IPS DF 19.7 (cell line): Measurements from ENCODE around the gene IRF2BP2.

Source experiments
- DNase-seq: peaks from one replicate; pipeline ENCODE4 v3.0.0-alpha.2; 2013; ENCODE audit warnings: low read depth, low spot score

IRF2BP2 gene

GRCh38 chr1:234634387-234634786 lies 24.4 kb upstream of the IRF2BP2 start:
- no peak for DNase-seq

- no peak for DNase-seq
These were observed 23.4 kb upstream of the IRF2BP2 start for GRCh38 chr1:234633246-234634003.

- no peak for DNase-seq
These were observed 22.2 kb upstream of the IRF2BP2 start for GRCh38 chr1:234632225-234632624.

- no peak for DNase-seq
These were observed 21.7 kb upstream of the IRF2BP2 start for GRCh38 chr1:234631721-234632125.

- no peak for DNase-seq
These were observed 19.0 kb upstream of the IRF2BP2 start for GRCh38 chr1:234629026-234629425.

DNA sequence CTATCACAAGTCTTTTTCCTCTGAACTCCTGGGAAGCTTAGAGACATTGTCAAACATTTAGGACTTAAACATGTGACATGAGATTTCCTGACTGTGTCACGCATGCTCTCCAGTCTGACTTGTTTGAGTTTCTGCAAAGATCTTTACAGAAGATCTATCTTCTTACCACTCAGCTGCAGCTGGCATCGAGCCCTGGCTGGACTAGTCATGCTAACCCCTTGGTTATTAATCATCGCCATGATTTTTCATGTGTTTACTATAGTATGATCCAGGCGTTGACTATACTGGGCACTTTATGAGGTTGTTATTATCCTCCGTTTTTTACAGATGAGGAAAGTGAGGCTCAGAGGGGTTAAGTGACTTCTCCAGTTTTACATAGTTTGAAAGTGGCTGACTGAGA lies 18.1 kb upstream of the IRF2BP2 start:
- no peak for DNase-seq

DNA sequence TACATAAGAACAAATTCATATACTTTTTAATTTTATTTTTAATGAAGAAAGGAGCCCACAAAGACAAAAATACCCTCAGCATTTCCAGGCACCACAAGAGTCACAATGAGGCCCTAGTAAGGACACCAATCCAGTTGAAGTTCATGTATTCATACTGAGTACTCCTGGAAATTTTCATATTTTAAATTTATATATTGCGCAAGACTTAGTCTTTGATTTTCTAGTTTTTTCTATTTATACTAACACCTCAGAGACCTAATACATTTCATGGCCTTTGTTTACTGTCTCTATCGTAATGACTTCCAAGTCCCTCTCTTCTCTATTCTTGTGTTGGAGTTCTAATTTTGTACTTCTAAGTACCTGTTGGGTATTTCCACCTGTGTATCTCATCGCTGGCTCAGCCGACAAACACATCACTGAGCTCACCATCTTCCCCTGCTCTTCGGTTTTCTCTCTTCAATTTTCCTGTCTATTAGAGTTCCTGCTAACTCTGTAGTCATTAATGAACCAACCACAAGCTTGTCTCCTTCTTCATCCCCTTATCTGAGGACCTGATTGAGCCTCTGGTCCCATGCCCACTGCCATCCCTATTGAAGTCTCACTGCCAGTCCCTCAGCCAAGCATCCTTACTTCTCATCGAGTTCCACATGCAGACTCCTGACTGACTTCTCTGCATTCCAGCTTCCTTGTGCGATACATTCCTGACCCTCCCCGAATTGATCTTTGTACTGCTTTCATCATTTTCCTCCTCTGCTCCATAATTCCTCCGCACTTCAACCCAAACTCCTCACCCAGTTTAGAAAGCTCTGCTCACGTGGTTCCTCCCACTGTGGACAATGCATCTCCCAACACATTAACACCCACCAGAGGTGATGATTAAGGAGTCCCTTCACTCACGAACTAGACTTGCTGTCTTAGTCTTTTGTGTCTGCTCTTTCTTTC lies 17.3 kb upstream of the IRF2BP2 start:
- no peak for DNase-seq

DNA sequence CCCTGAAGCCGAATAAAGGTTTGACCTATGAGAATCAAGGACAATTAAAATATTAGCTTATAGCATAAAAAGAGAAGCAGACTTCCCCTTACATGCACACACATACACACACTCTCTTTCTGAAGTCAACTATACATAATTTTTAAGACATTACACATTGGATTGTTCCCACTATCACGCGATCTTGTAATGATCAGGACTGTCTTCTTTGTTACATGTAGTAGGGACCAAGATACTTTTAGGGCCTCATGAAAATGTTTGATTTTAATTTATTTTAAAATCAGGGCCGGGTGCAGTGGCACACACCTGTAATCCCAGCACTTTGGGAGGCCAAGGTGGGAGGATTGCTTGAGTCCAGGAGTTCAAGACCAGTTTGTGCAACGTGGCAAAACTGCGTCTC lies 16.4 kb upstream of the IRF2BP2 start:
- no peak for DNase-seq

DNA sequence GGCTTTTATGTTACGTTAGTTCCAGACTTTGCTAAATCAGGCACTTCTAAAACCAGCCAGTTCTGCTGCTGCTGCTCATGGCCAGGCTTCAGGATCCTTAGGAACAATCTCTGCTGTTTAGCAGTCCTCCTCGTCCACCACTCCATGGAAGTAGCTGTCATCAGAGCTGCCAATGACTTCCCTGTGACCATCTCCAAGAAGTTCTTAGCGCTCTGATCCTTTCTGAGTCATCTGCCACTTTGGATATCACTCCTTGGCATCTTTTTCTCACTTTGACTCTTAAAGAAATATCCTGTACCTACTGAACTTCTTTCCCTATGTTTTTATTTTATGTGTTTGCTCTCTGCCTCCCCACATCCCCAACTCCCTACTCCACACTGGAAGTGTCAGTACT lies 14.7 kb upstream of the IRF2BP2 start:
- no peak for DNase-seq

GRCh38 chr1:234621657-234622335 lies 11.8 kb upstream of the IRF2BP2 start:
- DNase-seq = no peak

DNA sequence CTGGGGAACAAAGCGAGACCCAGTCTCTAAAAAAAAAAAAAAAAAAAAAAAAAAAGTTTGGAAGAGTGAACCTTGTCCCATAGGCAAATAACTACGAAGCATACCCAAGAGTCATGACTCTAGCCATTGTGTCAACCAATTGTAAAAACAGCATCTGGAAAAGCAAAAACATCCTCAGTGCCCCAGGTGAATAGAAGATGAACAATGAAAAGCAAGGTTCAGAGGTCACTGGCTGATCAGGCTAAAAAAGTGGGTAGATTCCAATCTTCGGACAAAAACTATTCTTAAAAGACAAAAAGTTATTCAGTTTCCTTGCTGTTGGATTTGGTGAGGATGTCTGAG lies 11.1 kb upstream of the IRF2BP2 start:
- DNase-seq = no peak

GRCh38 chr1:234620272-234621126 lies 10.5 kb upstream of the IRF2BP2 start:
- DNase-seq = no peak

- DNase-seq = no peak
These were observed 9.8 kb upstream of the IRF2BP2 start for GRCh38 chr1:234619794-234620247.

GRCh38 chr1:234619071-234619480 lies 9.1 kb upstream of the IRF2BP2 start:
- no peak for DNase-seq

GRCh38 chr1:234618737-234619049 lies 8.7 kb upstream of the IRF2BP2 start:
- no peak for DNase-seq

- no peak for DNase-seq
These were observed 8.2 kb upstream of the IRF2BP2 start for GRCh38 chr1:234617986-234618736.

DNA sequence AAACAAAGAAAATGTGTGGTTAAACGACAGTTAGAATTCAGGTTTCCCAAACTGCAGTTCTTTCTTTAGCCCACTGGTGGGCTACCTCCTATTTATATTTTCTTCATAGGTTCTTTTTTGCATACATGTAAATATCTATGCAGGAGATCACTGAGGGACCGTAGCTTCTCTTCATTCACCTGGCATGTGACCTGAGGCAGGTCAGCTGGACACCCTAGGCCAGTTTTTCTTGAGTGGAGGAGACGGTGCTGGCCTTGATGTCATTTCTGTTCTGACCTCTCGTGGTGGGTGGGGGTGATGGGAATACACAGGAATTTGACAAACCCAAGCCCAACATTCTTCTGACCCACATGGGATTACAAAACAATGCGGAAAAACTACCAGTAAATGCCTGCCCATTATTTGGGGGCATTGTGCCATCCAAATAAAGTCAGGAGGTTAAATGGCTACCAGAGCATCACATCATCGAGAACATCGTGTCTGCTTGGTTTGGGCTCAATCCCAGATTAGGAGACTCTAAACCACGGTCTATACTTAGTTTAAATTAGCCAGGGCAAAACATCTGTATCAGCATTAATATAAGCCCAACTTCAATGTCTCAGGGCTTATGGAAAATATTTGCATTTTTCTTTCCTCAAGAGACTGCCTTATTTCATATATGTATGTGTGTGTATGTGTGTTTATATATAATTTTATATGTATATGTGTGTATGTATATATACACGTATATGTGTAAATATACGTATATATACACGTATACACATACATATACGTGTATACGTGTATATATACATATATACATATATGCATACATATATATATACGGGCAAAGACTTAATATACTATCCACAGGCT lies 7.4 kb upstream of the IRF2BP2 start:
- no peak for DNase-seq

DNA sequence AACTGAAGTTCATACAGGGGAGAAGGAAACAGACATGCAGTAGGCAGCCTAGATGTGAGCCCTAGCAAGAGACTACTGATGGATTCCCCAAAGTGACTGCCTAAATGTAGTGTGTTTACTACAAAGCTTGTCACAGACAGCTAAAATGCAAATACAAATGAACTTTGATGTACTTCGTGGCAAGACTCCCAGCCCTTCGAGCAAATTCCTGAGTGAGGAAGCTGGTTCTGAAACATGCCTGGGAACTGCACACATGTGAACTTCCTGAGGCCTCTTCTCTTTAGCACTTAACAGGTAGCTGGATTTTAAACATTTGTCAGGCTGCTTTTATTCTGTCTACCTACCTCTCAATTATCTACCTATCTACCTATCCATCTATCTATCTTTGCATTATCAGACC lies 6.7 kb upstream of the IRF2BP2 start:
- no peak for DNase-seq

DNA sequence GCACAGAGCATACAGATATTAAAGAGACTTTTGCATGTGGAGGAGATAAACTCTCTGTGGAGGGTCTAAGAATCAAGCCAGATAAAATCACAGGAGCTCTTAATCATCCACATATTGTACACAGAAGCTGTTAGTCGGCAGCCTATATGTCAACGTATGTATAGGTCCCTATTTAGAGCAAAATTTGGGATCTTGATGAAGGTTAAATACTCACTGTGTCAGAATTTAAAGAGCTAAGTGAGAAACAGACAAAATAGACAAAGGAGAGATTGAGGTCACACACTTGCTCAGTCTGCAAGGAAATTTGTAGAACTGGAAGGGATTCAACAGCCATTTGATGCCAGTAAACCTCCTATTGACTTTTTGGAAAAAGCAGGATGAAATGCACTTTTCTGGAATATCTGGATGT lies 4.1 kb upstream of the IRF2BP2 start:
- no peak for DNase-seq
